Measurements from ENCODE around the gene ASTN1.

- no peak for TF ChIP-seq CTCF (IDR thresholded peaks at IDR 0.05)
- no peak for TF ChIP-seq EP300 (IDR thresholded peaks at IDR 0.05)
- no peak for TF ChIP-seq POLR2AphosphoS5 (IDR thresholded peaks at IDR 0.05)
These were observed 219.9 kb downstream of the ASTN1 start for GRCh38 chr1:176944606-176945005.
